Right atrium auricular region (tissue), 2 donors: ENCODE measurements around the gene USPL1. TPM values are rescaled to one million over a fixed set of nuclear protein-coding genes. Genes with fewer than 3 reads are reported as not detected.
A peak's percentile ranks its signal among the peaks of the same experiment; 100 is the strongest.

Source experiments
- DNase-seq: peaks from one replicate; pipeline ENCODE4 v3.0.0-alpha.2; 2019; ENCODE audit warnings: low spot score
- H3K27ac ChIP-seq, 2 donors: fragments of 200-600 bp; sonication (generic); 1 replicate in 1 of 2; 2 replicates in 1 of 2; pipeline ENCODE4 v1.5.1; 2016 to 2019
- H3K27me3 ChIP-seq, 2 donors: fragments of 200-600 bp; sonication (generic); one replicate each; pipeline versions ENCODE4 v1.5.1 to v1.6.0; 2017 to 2019
- H3K36me3 ChIP-seq: fragments of 200-600 bp; sonication (generic); one replicate; pipeline ENCODE4 v1.5.1; 2016
- H3K4me1 ChIP-seq, 2 donors: fragments of 200-600 bp; sonication (generic); one replicate each; pipeline versions ENCODE4 v1.5.1 to v1.6.0; 2017 to 2019
- H3K4me3 ChIP-seq, 2 donors: fragments of 200-600 bp; sonication (generic); 1 replicate in 1 of 2; 2 replicates in 1 of 2; pipeline ENCODE4 v1.5.1; 2017 to 2019; ENCODE audit warnings: mild to moderate bottlenecking in 1 of 2, moderate library complexity in 1 of 2
- H3K9me3 ChIP-seq, 2 donors: fragments of 200-600 bp; sonication (generic); one replicate each; pipeline ENCODE4 v1.5.1; 2019
- total RNA-seq, 2 donors: library from RNA; depleted of rRNA; stranded (reverse); fragments of >200 nt; gene quantifications; one replicate each; pipeline ENCODE4 v1.1.0, GENCODE V29; 2016
- TF ChIP-seq, protein P1 (sequence below), 2 donors: fragments of 200-600 bp; sonication (generic); IDR thresholded peaks; one replicate each; pipeline ENCODE4 v1.5.1; 2019; ENCODE audit warnings: antibody characterized with exemption in 2 of 2

USPL1 gene
- total RNA-seq, 2 donors from 2014 or later = 13.5 to 15.8 TPM

DNA sequence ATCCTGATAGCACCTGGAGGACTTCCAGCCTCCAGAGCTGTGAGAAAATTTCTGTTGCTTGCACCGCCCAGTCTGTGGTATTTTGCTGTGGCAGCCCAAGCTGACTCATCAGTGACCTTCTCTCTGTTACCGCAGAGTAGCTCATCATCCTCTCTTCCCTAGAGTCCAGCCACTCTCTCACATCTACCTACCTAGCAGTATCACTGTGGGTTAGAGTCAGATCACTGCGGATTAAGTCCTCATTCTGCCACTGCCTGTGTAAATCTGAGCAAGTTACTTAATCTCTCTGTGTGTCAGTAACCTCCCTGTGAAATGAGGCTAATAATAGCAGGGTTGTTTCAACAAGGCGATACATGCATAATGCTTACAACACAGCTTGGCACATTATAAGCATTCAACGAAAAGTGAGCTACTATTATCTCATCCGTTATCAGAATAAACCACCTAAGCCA is 40.3 kb upstream of the USPL1 start:
- TF ChIP-seq, protein P1, sequence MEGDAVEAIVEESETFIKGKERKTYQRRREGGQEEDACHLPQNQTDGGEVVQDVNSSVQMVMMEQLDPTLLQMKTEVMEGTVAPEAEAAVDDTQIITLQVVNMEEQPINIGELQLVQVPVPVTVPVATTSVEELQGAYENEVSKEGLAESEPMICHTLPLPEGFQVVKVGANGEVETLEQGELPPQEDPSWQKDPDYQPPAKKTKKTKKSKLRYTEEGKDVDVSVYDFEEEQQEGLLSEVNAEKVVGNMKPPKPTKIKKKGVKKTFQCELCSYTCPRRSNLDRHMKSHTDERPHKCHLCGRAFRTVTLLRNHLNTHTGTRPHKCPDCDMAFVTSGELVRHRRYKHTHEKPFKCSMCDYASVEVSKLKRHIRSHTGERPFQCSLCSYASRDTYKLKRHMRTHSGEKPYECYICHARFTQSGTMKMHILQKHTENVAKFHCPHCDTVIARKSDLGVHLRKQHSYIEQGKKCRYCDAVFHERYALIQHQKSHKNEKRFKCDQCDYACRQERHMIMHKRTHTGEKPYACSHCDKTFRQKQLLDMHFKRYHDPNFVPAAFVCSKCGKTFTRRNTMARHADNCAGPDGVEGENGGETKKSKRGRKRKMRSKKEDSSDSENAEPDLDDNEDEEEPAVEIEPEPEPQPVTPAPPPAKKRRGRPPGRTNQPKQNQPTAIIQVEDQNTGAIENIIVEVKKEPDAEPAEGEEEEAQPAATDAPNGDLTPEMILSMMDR (IDR thresholded peaks at IDR 0.05) = no peak
- H3K27ac ChIP-seq = no peak overlapping the region
- peaks cover 0 to 9% of the 10 kb centered on the region in 2 donors for H3K4me1 ChIP-seq
- H3K9me3 ChIP-seq = no peaks in the 10 kb centered on the region
- H3K4me3 ChIP-seq = no peak overlapping the region
- DNase-seq = no peak
- no peaks in the 10 kb centered on the region for H3K27me3 ChIP-seq
- H3K36me3 ChIP-seq = no peaks in the 10 kb centered on the region

DNA sequence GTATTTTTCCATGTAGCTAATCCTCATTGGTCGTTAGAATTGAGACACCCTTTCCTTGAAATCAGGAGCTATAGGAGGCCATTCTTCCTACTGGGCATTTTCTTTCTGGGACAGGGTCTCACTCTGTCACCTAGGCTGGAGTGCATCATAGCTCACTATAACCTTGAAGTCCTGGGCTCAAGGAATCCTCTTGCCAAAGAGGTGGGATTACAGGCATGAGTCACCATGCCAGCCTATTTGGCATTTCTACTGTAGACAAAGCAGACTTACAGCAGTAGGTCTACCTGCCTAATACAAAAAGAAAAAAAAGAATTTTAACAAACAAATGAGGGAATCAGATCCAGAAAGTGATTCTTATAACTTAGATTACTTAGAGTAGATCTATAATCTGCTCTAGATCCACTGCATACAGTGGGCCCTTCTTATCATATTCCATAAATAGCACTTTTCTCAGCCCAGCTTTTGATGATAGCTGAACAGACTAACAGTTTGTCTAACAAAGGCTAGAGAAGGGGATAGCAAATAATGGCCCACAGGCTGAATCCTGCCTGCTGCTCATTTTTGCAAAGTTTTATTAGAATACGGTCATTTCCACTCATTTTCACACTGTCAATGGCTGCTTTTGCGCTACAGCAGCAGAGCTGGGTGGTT is 36.7 kb upstream of the USPL1 start:
- no peak overlapping the region for H3K4me3 ChIP-seq
- no peaks in the 10 kb centered on the region for H3K9me3 ChIP-seq
- DNase-seq = no peak
- peaks cover 0 to 7% of the 10 kb centered on the region in 2 donors for H3K4me1 ChIP-seq
- H3K36me3 ChIP-seq = no peaks in the 10 kb centered on the region
- no peaks in the 10 kb centered on the region for H3K27me3 ChIP-seq
- TF ChIP-seq, protein P1 (IDR thresholded peaks at IDR 0.05) = no peak
- peak overlapping the region in 1 of 2 donors; percentile 54 for H3K27ac ChIP-seq

DNA sequence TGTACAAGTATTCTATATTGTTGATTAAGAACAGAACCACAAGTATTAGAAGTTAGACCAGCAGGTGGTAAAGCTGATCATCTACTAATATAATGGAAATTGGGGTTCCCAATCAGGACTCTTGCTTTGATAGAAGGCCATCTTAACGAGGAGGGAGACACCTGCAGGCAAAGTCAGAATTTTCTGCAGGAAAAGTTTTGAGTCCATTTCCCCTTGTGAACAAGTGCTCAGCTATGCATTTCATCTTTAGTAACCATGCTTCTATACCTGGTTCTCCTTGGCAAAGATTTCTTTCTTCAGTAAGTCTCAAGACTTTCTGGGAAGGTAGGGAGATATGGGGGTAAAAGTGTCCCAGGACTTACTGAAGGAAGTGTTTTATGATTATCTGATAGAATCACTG is 36.1 kb upstream of the USPL1 start:
- Histone ChIP-seq H3K4me3 (no peak overlapping the region), H3K9me3 (no peaks in the 10 kb centered on the region), H3K27ac (peak overlapping the region in 1 of 2 donors; percentile 54), H3K36me3 (no peaks in the 10 kb centered on the region), H3K4me1 (peaks cover 0 to 7% of the 10 kb centered on the region in 2 donors), H3K27me3 (no peaks in the 10 kb centered on the region)
- no peak for DNase-seq
- TF ChIP-seq, protein P1 (IDR thresholded peaks at IDR 0.05) = peak in 1 of 2 donors; percentile 37

DNA sequence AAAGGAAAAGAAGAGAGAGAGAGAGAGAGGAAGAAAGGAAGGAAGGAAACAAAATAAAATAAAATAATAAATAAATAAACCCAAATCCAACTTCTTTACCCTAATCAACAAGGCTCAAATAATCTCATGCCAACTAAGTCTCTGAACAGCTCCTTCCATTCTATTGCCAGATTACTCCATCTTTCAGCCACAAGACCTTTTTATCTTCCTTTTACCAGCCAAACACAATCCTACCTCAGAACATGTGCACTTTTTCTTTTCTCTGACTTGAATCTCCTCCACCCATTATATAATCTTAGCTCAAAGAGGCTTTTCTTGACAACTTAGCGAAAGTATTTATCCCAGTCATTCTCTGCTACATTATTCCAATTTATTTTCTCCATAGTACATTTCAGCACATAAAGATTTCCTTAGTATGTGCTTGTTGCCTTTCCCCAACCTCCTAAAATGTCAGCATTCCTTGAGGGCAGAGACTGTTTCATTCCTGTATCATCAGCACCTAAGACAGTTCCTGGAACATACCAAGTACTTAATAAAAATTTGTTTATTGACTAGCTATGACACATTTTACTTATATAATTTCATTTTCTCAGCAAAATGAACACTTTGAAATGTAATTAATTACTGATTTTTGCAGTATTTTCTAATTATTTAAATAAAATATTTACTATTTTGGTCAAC is 33.5 kb upstream of the USPL1 start:
- no peak for DNase-seq
- no peaks in the 10 kb centered on the region for H3K9me3 ChIP-seq
- no peak overlapping the region for H3K27ac ChIP-seq
- H3K27me3 ChIP-seq = no peaks in the 10 kb centered on the region
- TF ChIP-seq, protein P1 (IDR thresholded peaks at IDR 0.05) = no peak
- H3K4me3 ChIP-seq = no peak overlapping the region
- H3K4me1 ChIP-seq = peaks cover 0 to 7% of the 10 kb centered on the region in 2 donors
- no peaks in the 10 kb centered on the region for H3K36me3 ChIP-seq

DNA sequence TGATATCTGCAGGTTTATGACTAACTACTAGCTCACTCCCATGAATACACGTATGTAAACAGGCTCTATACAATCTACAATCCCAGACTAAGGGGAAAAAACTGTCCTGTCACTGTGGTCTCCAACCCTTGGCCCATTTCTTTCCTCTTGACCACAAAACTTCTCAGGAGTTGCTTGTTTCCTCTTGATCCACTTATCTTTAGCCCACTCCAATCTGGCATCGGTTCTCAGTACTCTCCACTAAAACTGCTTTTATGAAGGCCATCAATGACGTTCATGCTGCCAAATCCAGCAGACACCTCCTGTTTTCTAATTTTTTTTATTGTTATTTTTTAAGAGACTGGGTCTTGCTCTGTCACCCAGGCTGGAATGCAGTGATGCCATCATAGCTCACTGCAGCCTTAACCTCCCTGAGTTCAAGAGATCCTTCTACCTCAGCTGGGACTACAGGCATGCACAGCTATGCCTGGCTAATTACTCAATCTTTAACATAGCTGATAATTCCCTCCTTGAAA is 31.9 kb upstream of the USPL1 start:
- DNase-seq = no peak
- Histone ChIP-seq H3K36me3 (no peaks in the 10 kb centered on the region), H3K27me3 (no peaks in the 10 kb centered on the region), H3K27ac (no peak overlapping the region), H3K4me1 (peaks cover 0 to 7% of the 10 kb centered on the region in 2 donors), H3K9me3 (no peaks in the 10 kb centered on the region), H3K4me3 (no peak overlapping the region)
- TF ChIP-seq, protein P1 (IDR thresholded peaks at IDR 0.05) = no peak
